Measurements from ENCODE around the gene FLOT2.
"Not testable (repeated sequence)": the region's sequence is repeated elsewhere in the genome, so short reads cannot be mapped to it uniquely, and the experiment has no call there.

Gene FLOT2

GRCh38 chr17:28896884-28897768 is at the start of gene FLOT2:
FLOT2 (minus strand) TSS chr17:28897733; CDS start chr17:28897574, 159 bp downstream.
- DNase-seq = no peak

- DNase-seq = no peak
These were observed 48.7 kb upstream of the FLOT2 start for GRCh38 chr17:28946239-28946638.

- no peak for DNase-seq
These were observed 47.6 kb upstream of the FLOT2 start for GRCh38 chr17:28944862-28945741.

GRCh38 chr17:28944343-28944742 is 46.8 kb upstream of the FLOT2 start:
- no peak for DNase-seq

GRCh38 chr17:28942925-28943324 is 45.4 kb upstream of the FLOT2 start:
- no peak for DNase-seq

- DNase-seq = no peak
These were observed 43.7 kb upstream of the FLOT2 start for GRCh38 chr17:28941251-28941650.

GRCh38 chr17:28940675-28941074 is 43.1 kb upstream of the FLOT2 start:
- DNase-seq = no peak

GRCh38 chr17:28940142-28940541 is 42.6 kb upstream of the FLOT2 start:
- no peak for DNase-seq

- DNase-seq = no peak
These were observed 41.0 kb upstream of the FLOT2 start for GRCh38 chr17:28938552-28938951.

- no peak for DNase-seq
These were observed 39.7 kb upstream of the FLOT2 start for GRCh38 chr17:28937044-28937729.

- DNase-seq = no peak
These were observed 38.4 kb upstream of the FLOT2 start for GRCh38 chr17:28935744-28936460.

GRCh38 chr17:28934508-28934907 is 37.0 kb upstream of the FLOT2 start:
- DNase-seq = not testable (repeated sequence)

GRCh38 chr17:28929787-28930186 is 32.3 kb upstream of the FLOT2 start:
- DNase-seq = no peak

GRCh38 chr17:28928061-28928460 is 30.5 kb upstream of the FLOT2 start:
- no peak for DNase-seq

GRCh38 chr17:28926786-28927185 is 29.3 kb upstream of the FLOT2 start:
- no peak for DNase-seq

GRCh38 chr17:28926366-28926765 is 28.8 kb upstream of the FLOT2 start:
- DNase-seq = no peak

- DNase-seq = no peak
These were observed 28.4 kb upstream of the FLOT2 start for GRCh38 chr17:28925912-28926365.

- DNase-seq = no peak
These were observed 22.7 kb upstream of the FLOT2 start for GRCh38 chr17:28920201-28920600.

- no peak for DNase-seq
These were observed 20.8 kb upstream of the FLOT2 start for GRCh38 chr17:28918295-28918694.

GRCh38 chr17:28917465-28917864 is 19.9 kb upstream of the FLOT2 start:
- no peak for DNase-seq

- DNase-seq = no peak
These were observed 19.5 kb upstream of the FLOT2 start for GRCh38 chr17:28917029-28917428.

GRCh38 chr17:28916302-28916934 is 18.9 kb upstream of the FLOT2 start:
- no peak for DNase-seq

All from cortex of kidney (tissue), 1 donor.